ENCODE results near the gene FAM98B. TPM values are rescaled to one million over a fixed set of nuclear protein-coding genes. Genes with fewer than 3 reads are reported as not detected.

FAM98B gene
- total and polyA plus RNA-seq, 9 of the 15 experiments (the other 6 are each of a cell fraction or from before 2014, with no cell fraction given) = 3.1 to 42.0 (median 9.4) TPM

DNA sequence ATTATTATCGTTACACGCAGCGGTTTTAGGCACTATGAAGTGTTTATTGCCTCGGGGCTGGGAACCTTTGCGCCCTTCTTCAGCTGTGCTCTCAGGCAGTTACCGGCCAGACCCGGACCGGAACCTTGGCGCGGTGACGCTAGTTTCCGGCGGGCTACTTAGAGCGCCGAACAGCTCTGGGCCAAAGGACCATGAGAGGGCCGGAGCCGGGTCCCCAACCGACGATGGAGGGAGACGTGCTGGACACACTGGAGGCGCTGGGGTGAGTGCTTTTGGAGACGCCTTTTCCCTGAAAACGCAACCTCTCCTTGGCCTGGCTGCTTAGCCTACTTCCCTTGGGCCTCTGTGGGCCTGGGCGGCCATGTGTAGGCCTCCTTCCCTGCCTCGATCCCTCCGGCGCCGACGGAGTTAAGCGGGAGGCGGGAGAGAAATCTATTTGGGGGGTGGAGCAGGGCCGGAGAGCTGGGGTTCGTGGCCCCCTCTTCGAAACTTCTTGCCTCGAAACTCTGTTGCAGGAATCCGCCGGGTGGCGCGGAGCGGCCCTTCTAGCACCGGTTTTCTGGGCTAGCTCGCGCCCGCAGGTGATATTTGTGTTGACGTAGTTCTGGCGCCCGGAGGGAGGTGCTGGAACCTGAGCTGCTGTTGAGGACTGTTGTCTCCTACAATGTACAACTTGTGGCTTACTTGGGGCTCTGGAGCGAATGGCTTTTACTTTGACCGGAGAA, at the start of gene FAM98B (continued):
- TF ChIP-seq, protein P1, sequence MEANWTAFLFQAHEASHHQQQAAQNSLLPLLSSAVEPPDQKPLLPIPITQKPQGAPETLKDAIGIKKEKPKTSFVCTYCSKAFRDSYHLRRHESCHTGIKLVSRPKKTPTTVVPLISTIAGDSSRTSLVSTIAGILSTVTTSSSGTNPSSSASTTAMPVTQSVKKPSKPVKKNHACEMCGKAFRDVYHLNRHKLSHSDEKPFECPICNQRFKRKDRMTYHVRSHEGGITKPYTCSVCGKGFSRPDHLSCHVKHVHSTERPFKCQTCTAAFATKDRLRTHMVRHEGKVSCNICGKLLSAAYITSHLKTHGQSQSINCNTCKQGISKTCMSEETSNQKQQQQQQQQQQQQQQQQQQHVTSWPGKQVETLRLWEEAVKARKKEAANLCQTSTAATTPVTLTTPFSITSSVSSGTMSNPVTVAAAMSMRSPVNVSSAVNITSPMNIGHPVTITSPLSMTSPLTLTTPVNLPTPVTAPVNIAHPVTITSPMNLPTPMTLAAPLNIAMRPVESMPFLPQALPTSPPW (CRISPR knock-in tag; IDR thresholded peaks at IDR 0.05) = peak; percentile 81
- TF ChIP-seq, protein P2, sequence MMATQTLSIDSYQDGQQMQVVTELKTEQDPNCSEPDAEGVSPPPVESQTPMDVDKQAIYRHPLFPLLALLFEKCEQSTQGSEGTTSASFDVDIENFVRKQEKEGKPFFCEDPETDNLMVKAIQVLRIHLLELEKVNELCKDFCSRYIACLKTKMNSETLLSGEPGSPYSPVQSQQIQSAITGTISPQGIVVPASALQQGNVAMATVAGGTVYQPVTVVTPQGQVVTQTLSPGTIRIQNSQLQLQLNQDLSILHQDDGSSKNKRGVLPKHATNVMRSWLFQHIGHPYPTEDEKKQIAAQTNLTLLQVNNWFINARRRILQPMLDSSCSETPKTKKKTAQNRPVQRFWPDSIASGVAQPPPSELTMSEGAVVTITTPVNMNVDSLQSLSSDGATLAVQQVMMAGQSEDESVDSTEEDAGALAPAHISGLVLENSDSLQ (IDR thresholded peaks at IDR 0.05) = no peak
- TF ChIP-seq CREM (IDR thresholded peaks at IDR 0.05; ENCODE audit: low read depth) = peak; percentile 85
- peak; percentile 63; the same call in 1 of the 2 replicates for TF ChIP-seq ZNF239 (CRISPR knock-in tag; IDR thresholded peaks at IDR 0.05)
- TF ChIP-seq, protein P3, sequence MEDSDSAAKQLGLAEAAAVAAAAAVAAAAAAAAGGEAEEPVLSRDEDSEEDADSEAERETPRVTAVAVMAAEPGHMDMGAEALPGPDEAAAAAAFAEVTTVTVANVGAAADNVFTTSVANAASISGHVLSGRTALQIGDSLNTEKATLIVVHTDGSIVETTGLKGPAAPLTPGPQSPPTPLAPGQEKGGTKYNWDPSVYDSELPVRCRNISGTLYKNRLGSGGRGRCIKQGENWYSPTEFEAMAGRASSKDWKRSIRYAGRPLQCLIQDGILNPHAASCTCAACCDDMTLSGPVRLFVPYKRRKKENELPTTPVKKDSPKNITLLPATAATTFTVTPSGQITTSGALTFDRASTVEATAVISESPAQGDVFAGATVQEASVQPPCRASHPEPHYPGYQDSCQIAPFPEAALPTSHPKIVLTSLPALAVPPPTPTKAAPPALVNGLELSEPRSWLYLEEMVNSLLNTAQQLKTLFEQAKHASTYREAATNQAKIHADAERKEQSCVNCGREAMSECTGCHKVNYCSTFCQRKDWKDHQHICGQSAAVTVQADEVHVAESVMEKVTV (CRISPR knock-in tag; IDR thresholded peaks at IDR 0.05) = no peak
- TF ChIP-seq TEAD2 (tag; IDR thresholded peaks at IDR 0.05) = no peak
- no peak for TF ChIP-seq MEIS2 (IDR thresholded peaks at IDR 0.05; ENCODE audit: partially characterized antibody)
- no peak for TF ChIP-seq ZKSCAN8 (CRISPR knock-in tag; IDR thresholded peaks at IDR 0.05)
- peak; percentile 45 to 62; a peak in 2 of 4 replicates for TF ChIP-seq FOXK2 (conservative IDR thresholded peaks at IDR 0.05 in 1 of 2, IDR thresholded peaks at IDR 0.05 in 1 of 2; ENCODE audit: low read depth in 2 of 2)
- no peak for TF ChIP-seq ZNF165 (CRISPR knock-in tag; IDR thresholded peaks at IDR 0.05; ENCODE audit: borderline replicate concordance)
- peak; percentile 93 for TF ChIP-seq TBP (optimal IDR thresholded peaks at IDR 0.05; ENCODE audit: low read depth, low read length)
- TF ChIP-seq, protein P4, sequence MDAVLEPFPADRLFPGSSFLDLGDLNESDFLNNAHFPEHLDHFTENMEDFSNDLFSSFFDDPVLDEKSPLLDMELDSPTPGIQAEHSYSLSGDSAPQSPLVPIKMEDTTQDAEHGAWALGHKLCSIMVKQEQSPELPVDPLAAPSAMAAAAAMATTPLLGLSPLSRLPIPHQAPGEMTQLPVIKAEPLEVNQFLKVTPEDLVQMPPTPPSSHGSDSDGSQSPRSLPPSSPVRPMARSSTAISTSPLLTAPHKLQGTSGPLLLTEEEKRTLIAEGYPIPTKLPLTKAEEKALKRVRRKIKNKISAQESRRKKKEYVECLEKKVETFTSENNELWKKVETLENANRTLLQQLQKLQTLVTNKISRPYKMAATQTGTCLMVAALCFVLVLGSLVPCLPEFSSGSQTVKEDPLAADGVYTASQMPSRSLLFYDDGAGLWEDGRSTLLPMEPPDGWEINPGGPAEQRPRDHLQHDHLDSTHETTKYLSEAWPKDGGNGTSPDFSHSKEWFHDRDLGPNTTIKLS (IDR thresholded peaks at IDR 0.05; ENCODE audit: borderline replicate concordance, low read depth) = peak; percentile 65; the same call in 1 of the 2 replicates
- peak; percentile 95 for TF ChIP-seq ZEB2 (IDR thresholded peaks at IDR 0.05)
- TF ChIP-seq FOXJ3 (CRISPR knock-in tag; IDR thresholded peaks at IDR 0.05) = no peak
- no peak for TF ChIP-seq NONO (IDR thresholded peaks at IDR 0.05; ENCODE audit: low read depth in 2 of 2, low read length in 1 of 2)
- no peak for TF ChIP-seq TAL1 (IDR thresholded peaks at IDR 0.05)
- TF ChIP-seq, protein P5, sequence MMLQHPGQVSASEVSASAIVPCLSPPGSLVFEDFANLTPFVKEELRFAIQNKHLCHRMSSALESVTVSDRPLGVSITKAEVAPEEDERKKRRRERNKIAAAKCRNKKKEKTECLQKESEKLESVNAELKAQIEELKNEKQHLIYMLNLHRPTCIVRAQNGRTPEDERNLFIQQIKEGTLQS (IDR thresholded peaks at IDR 0.05) = no peak
- TF ChIP-seq, protein P5 (CRISPR knock-in tag; conservative IDR thresholded peaks at IDR 0.05) = no peak
- peak; percentile 74; the same call in 1 of the 2 replicates for TF ChIP-seq ZKSCAN1 (IDR thresholded peaks at IDR 0.05; ENCODE audit: low read depth, low read length)
- no peak for TF ChIP-seq CHCHD3 (CRISPR knock-in tag; IDR thresholded peaks at IDR 0.05)
- no peak for TF ChIP-seq ZNF408 (CRISPR knock-in tag; IDR thresholded peaks at IDR 0.05; ENCODE audit: low read depth)
- peak; percentile 88 for TF ChIP-seq EHMT2 (IDR thresholded peaks at IDR 0.05)
- TF ChIP-seq HIVEP1 (CRISPR knock-in tag; IDR thresholded peaks at IDR 0.05) = peak; percentile 71; the same call in 1 of the 2 replicates
